RWPE1 (cell line): ENCODE data around the gene DUSP10.

Experiments
- CTCF ChIA-PET: fragments of 350-600 bp; sonication (Branson Sonifier 250); formaldehyde crosslinking; extraction: SDS; loops from one replicate; lab custom pipeline; 2021; lab: Yijun Ruan, JAX
- POLR2A ChIA-PET: fragments of 400-600 bp; formaldehyde crosslinking; extraction: SDS; loops from one replicate; lab custom pipeline; 2020; ENCODE audit warnings: antibody characterized with exemption; ENCODE audit not compliant: low non-redundant PET; lab: Yijun Ruan, JAX
- DNase-seq: peaks from one replicate; pipeline ENCODE4 v3.0.0; 2012; ENCODE audit warnings: low spot score
- H3K27ac ChIP-seq: fragments of 450-650 bp; 2 replicates; pipeline ENCODE4 v1.5.1; 2017
- CTCF ChIP-seq: fragments of 450-650 bp; conservative IDR thresholded peaks from 2 replicates; pipeline ENCODE4 v1.5.1; 2017; ENCODE audit warnings: low read depth, mild to moderate bottlenecking

Gene DUSP10

GRCh38 chr1:221696027-221696426, 45.9 kb downstream of the DUSP10 start:
- DNase-seq, result no peak
- H3K27ac ChIP-seq, result no peak overlapping the region
- CTCF ChIA-PET, result no interaction called here
- TF ChIP-seq CTCF, result no peak
- POLR2A ChIA-PET, result no interaction called here

GRCh38 chr1:221695301-221695700, 46.6 kb downstream of the DUSP10 start:
- DNase-seq, result no peak
- CTCF ChIA-PET, result interaction anchor here (0.7 kb wide), 1 partner anchor 218 kb away, joined by 4 read pairs; no protein-coding TSS in a partner anchor
- no peak for TF ChIP-seq CTCF
- H3K27ac ChIP-seq, result no peak overlapping the region
- POLR2A ChIA-PET, result no interaction called here

- POLR2A ChIA-PET, result no interaction called here
These were observed 47.8 kb downstream of the DUSP10 start for GRCh38 chr1:221694109-221694508.

GRCh38 chr1:221693087-221693486, 48.8 kb downstream of the DUSP10 start:
- no peak overlapping the region for H3K27ac ChIP-seq
- ChIA-PET POLR2A (no interaction called here), CTCF (interaction anchor here (0.6 kb wide), 1 partner anchor 93 kb away, joined by 3 read pairs; no protein-coding TSS in a partner anchor)
- no peak for TF ChIP-seq CTCF
- no peak for DNase-seq

More at GRCh38 chr1:221694109-221694508, 47.8 kb downstream of the DUSP10 start:
- TF ChIP-seq CTCF, result no peak
- H3K27ac ChIP-seq, result no peak overlapping the region
- no peak for DNase-seq
- CTCF ChIA-PET, result interaction anchor here (0.6 to 0.7 kb wide), 2 partner anchors 590 to 930 kb away, joined by 3 to 5 read pairs; no protein-coding TSS in a partner anchor

- no peak for DNase-seq
- POLR2A ChIA-PET, result no interaction called here
- CTCF ChIA-PET, result interaction anchor here (0.6 to 0.9 kb wide), 5 partner anchors 13 to 277 kb away, joined by 3 to 6 read pairs (median 3); no protein-coding TSS in a partner anchor
- TF ChIP-seq CTCF, result no peak
- H3K27ac ChIP-seq, result no peak overlapping the region
These were observed 49.2 kb downstream of the DUSP10 start for GRCh38 chr1:221692643-221693042.

- H3K27ac ChIP-seq, result no peak overlapping the region
- ChIA-PET CTCF (no interaction called here), POLR2A (no interaction called here)
- TF ChIP-seq CTCF, result no peak
- no peak for DNase-seq
These were observed 50.6 kb downstream of the DUSP10 start for GRCh38 chr1:221691261-221691660.

- ChIA-PET POLR2A (no interaction called here), CTCF (no interaction called here)
- DNase-seq, result no peak
- H3K27ac ChIP-seq, result no peak overlapping the region
- TF ChIP-seq CTCF, result no peak
These were observed 51.0 kb downstream of the DUSP10 start for GRCh38 chr1:221690858-221691257.
